H1 (cell line): ENCODE measurements around the gene CCDC91. TPM values are rescaled to one million over a fixed set of nuclear protein-coding genes. Genes with fewer than 3 reads are reported as not detected.

Source experiments
- CEBPB ChIP-seq: IDR thresholded peaks from 2 replicates; pipeline ENCODE4 v1.6.1; 2012; ENCODE audit warnings: low read depth, low read length
- CTBP2 ChIP-seq: IDR thresholded peaks from 2 replicates; pipeline ENCODE4 v1.7.0; 2011; ENCODE audit warnings: borderline replicate concordance, mild to moderate bottlenecking, moderate library complexity, mixed read lengths, low read length; ENCODE audit not compliant: insufficient read depth, insufficient read length
- FOSL1 ChIP-seq: IDR thresholded peaks from 2 replicates; pipeline ENCODE4 v1.6.1; 2011; ENCODE audit warnings: mild to moderate bottlenecking, low read depth, low read length, moderate library complexity; ENCODE audit not compliant: insufficient read depth
- KDM1A ChIP-seq: fragments of 200-600, 300-600 bp; sonication (generic); IDR thresholded peaks from 2 replicates; pipeline ENCODE4 v1.7.1; 2016; ENCODE audit warnings: mild to moderate bottlenecking, low read length, borderline replicate concordance
- POU5F1 ChIP-seq: IDR thresholded peaks from 2 replicates; pipeline ENCODE4 v1.6.1; 2011; ENCODE audit warnings: low read depth, mild to moderate bottlenecking, low read length, moderate library complexity
- SAP30 ChIP-seq: fragments of 300-600 bp; sonication (generic); IDR thresholded peaks from 2 replicates; pipeline ENCODE4 v1.7.1; 2012; ENCODE audit warnings: low read length, moderate library complexity, mild to moderate bottlenecking, inconsistent platforms; ENCODE audit not compliant: insufficient read depth, insufficient replicate concordance
- SIN3A ChIP-seq, 2 experiments: IDR thresholded peaks in 1 of 2; conservative IDR thresholded peaks in 1 of 2; 2 replicates each; pipeline ENCODE4 v1.6.1; 2011 to 2012; ENCODE audit warnings: low read length in 2 of 2, improper control_type of control experiment in 1 of 2, low read depth in 1 of 2, mild to moderate bottlenecking in 1 of 2
- polyA plus RNA-seq, 7 experiments: library from polyadenylated mRNA; depleted of rRNA in 3 of 7; stranded (reverse) in 5 of 7; unstranded in 2 of 7; fragments of >200 nt in 5 of 7; fragments of 200-250 nt in 2 of 7; gene quantifications; 1 replicate in 5 of 7; 2 replicates in 1 of 7; 4 replicates in 1 of 7; pipeline versions ENCODE4 v1.2.1 to v1.2.3, GENCODE V29; 2011 to 2013; ENCODE audit warnings: missing spikeins in 2 of 7, mixed read lengths in 2 of 7
- total RNA-seq: library from RNA; stranded (reverse); fragmentation: NEBNext Ultra II Directional; extraction: Animal tissue kit (Norgen Biotek cat#: 25700); gene quantifications from 2 replicates; pipeline ENCODE4 v1.2.1, GENCODE V29; 2021
- TF ChIP-seq, protein P1 (sequence below): fragments of 300-600 bp; sonication (generic); IDR thresholded peaks from 2 replicates; pipeline ENCODE4 v1.7.1; 2012; ENCODE audit warnings: low read length, moderate library complexity, mild to moderate bottlenecking, inconsistent platforms; ENCODE audit not compliant: insufficient replicate concordance

CCDC91 gene
- total and polyA plus RNA-seq, 2 of the 8 experiments (the other 6 are each of a cell fraction or from before 2014, with no cell fraction given): 8.6 to 23.1 TPM

DNA sequence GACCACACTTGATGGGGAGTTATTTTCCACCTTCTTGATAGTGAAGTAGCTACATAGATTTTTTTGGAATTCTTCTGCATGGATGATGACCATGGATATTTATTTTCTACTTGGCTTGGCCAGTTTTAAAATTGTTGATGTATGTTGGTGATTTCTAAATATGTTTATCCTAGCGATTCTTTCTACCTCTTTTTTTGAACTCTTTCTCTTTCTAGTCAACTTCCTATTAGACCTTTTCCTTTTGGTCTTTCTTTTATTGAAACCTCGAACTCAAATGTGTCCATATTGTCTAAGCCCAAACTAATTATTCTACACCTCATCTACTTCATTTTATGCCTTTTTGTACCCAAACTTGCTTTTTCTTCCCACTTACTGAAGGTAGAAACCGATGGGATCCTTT lies 37.0 kb downstream of the CCDC91 start (continued):
- TF ChIP-seq, protein P1, sequence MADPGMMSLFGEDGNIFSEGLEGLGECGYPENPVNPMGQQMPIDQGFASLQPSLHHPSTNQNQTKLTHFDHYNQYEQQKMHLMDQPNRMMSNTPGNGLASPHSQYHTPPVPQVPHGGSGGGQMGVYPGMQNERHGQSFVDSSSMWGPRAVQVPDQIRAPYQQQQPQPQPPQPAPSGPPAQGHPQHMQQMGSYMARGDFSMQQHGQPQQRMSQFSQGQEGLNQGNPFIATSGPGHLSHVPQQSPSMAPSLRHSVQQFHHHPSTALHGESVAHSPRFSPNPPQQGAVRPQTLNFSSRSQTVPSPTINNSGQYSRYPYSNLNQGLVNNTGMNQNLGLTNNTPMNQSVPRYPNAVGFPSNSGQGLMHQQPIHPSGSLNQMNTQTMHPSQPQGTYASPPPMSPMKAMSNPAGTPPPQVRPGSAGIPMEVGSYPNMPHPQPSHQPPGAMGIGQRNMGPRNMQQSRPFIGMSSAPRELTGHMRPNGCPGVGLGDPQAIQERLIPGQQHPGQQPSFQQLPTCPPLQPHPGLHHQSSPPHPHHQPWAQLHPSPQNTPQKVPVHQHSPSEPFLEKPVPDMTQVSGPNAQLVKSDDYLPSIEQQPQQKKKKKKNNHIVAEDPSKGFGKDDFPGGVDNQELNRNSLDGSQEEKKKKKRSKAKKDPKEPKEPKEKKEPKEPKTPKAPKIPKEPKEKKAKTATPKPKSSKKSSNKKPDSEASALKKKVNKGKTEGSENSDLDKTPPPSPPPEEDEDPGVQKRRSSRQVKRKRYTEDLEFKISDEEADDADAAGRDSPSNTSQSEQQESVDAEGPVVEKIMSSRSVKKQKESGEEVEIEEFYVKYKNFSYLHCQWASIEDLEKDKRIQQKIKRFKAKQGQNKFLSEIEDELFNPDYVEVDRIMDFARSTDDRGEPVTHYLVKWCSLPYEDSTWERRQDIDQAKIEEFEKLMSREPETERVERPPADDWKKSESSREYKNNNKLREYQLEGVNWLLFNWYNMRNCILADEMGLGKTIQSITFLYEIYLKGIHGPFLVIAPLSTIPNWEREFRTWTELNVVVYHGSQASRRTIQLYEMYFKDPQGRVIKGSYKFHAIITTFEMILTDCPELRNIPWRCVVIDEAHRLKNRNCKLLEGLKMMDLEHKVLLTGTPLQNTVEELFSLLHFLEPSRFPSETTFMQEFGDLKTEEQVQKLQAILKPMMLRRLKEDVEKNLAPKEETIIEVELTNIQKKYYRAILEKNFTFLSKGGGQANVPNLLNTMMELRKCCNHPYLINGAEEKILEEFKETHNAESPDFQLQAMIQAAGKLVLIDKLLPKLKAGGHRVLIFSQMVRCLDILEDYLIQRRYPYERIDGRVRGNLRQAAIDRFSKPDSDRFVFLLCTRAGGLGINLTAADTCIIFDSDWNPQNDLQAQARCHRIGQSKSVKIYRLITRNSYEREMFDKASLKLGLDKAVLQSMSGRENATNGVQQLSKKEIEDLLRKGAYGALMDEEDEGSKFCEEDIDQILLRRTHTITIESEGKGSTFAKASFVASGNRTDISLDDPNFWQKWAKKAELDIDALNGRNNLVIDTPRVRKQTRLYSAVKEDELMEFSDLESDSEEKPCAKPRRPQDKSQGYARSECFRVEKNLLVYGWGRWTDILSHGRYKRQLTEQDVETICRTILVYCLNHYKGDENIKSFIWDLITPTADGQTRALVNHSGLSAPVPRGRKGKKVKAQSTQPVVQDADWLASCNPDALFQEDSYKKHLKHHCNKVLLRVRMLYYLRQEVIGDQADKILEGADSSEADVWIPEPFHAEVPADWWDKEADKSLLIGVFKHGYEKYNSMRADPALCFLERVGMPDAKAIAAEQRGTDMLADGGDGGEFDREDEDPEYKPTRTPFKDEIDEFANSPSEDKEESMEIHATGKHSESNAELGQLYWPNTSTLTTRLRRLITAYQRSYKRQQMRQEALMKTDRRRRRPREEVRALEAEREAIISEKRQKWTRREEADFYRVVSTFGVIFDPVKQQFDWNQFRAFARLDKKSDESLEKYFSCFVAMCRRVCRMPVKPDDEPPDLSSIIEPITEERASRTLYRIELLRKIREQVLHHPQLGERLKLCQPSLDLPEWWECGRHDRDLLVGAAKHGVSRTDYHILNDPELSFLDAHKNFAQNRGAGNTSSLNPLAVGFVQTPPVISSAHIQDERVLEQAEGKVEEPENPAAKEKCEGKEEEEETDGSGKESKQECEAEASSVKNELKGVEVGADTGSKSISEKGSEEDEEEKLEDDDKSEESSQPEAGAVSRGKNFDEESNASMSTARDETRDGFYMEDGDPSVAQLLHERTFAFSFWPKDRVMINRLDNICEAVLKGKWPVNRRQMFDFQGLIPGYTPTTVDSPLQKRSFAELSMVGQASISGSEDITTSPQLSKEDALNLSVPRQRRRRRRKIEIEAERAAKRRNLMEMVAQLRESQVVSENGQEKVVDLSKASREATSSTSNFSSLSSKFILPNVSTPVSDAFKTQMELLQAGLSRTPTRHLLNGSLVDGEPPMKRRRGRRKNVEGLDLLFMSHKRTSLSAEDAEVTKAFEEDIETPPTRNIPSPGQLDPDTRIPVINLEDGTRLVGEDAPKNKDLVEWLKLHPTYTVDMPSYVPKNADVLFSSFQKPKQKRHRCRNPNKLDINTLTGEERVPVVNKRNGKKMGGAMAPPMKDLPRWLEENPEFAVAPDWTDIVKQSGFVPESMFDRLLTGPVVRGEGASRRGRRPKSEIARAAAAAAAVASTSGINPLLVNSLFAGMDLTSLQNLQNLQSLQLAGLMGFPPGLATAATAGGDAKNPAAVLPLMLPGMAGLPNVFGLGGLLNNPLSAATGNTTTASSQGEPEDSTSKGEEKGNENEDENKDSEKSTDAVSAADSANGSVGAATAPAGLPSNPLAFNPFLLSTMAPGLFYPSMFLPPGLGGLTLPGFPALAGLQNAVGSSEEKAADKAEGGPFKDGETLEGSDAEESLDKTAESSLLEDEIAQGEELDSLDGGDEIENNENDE: no peak
- TF ChIP-seq SIN3A (conservative IDR thresholded peaks at IDR 0.05 in 1 of 2, IDR thresholded peaks at IDR 0.05 in 1 of 2; ENCODE audit: low read depth in 1 of 2, low read length in 2 of 2) (no peak), CEBPB (no peak), POU5F1 (no peak), FOSL1 (no peak), CTBP2 (no peak), SAP30 (no peak), KDM1A (no peak)
- TF ChIP-seq, all 59 proteins: peak for 0
